Fibroblast of mammary gland (primary cell): Measurements from ENCODE around the gene ZNF678.
"Not testable (repeated sequence)": the region's sequence is repeated elsewhere in the genome, so short reads cannot be mapped to it uniquely, and the experiment has no call there.

Experiments
- DNase-seq: peaks from one replicate; pipeline ENCODE4 v3.0.0-alpha.2; 2010; ENCODE audit warnings: low read depth
- H3K4me3 ChIP-seq: 2 replicates; pipeline ENCODE4 v1.5.1; 2011; ENCODE audit warnings: low read depth, mild to moderate bottlenecking, low read length, moderate library complexity; ENCODE audit not compliant: control insufficient read depth
- TF ChIP-seq, protein P1 (sequence below): conservative IDR thresholded peaks from 2 replicates; pipeline ENCODE4 v1.5.1; 2011; ENCODE audit warnings: low read depth, low read length, inconsistent platforms; ENCODE audit not compliant: control insufficient read depth, insufficient read depth

Gene ZNF678

DNA sequence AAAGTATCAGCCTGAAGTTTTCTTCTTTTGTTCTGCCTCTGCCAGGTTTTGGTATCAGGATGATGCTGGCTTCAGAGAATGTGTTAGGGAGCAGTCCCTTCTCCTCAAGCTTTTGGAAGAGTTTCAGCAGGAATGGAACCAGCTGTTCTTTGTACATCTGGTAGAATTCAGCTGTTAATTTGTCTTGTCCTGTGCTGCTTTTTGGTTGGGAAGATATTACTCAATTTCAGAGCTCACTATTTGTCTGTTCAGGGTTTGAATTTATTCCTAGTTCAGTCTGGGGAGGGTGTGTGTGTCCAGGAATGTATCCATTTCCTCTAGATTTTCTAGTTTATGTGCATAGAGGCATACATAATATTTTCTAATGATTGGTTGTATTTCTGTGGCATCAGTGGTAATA is 12.8 kb downstream of the ZNF678 start:
- TF ChIP-seq, protein P1, sequence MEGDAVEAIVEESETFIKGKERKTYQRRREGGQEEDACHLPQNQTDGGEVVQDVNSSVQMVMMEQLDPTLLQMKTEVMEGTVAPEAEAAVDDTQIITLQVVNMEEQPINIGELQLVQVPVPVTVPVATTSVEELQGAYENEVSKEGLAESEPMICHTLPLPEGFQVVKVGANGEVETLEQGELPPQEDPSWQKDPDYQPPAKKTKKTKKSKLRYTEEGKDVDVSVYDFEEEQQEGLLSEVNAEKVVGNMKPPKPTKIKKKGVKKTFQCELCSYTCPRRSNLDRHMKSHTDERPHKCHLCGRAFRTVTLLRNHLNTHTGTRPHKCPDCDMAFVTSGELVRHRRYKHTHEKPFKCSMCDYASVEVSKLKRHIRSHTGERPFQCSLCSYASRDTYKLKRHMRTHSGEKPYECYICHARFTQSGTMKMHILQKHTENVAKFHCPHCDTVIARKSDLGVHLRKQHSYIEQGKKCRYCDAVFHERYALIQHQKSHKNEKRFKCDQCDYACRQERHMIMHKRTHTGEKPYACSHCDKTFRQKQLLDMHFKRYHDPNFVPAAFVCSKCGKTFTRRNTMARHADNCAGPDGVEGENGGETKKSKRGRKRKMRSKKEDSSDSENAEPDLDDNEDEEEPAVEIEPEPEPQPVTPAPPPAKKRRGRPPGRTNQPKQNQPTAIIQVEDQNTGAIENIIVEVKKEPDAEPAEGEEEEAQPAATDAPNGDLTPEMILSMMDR, result no peak
- no peak overlapping the region for H3K4me3 ChIP-seq
- DNase-seq, result peak; percentile 8

DNA sequence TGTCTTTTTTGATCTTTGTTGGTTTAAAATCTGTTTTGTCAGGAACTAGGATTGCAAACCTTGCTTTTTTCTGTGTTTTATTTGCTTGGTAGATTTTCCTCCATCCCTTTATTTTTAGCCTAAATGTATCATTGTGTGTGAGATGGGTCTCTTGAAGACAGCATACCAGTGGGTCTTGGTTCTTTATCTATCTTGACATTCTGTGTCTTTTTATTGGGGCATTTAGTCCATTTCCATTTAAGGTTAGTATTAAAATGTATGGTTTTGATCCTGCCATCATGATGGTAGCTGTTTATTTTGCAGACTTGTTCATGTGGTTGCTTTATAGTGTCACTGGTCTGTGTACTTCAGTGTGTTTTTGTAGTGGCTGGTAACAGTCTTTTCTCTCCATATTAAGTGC is 14.1 kb downstream of the ZNF678 start:
- no peak overlapping the region for H3K4me3 ChIP-seq
- no peak for DNase-seq

DNA sequence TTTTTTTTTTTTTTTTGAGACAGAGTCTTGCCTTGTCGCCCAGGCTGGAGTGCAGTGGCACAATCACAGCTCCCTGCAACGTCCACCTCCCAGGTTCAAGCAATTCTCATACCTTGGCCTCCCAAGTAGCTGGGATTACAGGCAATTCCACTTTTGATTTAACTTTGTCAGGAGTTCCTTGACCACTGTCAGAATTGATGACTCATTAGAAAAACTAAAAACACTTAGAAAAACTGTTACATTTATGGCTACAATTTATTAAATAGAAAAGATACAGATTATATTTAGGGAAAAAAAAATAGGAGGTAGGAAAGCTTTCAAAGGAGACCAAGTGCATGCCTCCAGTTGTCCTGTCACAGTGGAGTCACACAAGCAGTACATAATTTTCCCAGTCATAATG is 20.0 kb downstream of the ZNF678 start:
- DNase-seq, result no peak
- H3K4me3 ChIP-seq, result no peak overlapping the region
- TF ChIP-seq, protein P1, result no peak

More for the DNA sequence above, 14.1 kb downstream of the ZNF678 start:
- TF ChIP-seq, protein P1, result no peak

DNA sequence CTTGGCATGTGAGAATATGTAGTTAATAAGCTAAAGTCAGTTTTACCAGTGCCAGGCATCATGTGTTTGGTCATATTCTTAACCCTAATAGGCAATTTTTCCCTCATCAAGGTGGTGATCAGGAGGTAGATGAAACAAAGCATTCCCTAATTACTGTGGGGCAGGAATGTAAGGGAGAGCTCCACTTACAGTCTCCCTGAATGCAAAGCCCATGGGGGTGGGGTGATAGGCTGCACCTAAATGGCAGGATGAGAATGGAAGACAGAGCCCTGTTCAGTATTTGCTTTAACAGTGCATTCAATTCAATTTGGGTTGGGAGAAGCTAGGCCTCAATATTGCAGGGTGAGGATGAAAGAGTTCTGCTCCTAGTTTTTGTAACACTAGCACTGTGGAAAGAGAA is 23.4 kb downstream of the ZNF678 start:
- H3K4me3 ChIP-seq, result no peak overlapping the region
- TF ChIP-seq, protein P1, result no peak
- DNase-seq, result no peak

DNA sequence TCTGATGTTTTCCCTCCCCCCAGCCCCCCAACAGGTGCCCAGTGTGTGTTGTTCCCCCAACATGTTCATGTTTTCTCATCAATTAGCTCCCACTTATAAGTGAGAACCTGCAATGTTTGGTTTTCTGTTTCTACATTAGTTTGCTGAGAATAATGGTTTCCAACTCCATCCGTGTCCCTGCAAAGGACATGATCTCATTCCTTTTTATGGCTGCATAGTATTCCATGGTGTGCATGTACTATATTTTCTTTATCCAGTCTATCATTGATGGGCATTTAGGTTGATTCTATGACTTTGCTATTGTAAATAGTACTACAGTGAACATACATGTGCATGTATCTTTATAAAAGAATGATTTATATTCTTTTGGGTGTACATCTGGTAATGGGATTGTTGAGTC is 24.6 kb downstream of the ZNF678 start:
- DNase-seq, result no peak
- TF ChIP-seq, protein P1, result no peak
- H3K4me3 ChIP-seq, result no peak overlapping the region

DNA sequence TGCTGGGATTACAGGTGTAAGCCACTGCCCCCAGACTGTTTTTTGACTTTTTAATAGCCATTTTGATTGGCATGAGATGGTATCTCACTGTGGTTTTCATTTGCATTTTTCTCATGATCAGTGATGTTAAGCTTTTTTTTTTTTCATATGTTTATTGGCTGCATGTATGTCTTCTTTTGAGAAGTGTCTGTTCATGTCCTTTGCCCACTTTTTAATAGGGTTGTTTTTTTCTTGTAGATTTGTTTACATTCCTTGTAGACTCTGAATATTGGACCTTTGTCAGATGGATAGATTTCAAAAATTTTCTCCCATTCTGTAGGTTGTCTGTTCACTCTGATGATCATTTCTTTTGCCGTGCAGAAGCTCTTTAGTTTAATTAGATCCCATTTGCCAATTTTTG is 25.4 kb downstream of the ZNF678 start:
- H3K4me3 ChIP-seq, DNase-seq: not testable (repeated sequence)

DNA sequence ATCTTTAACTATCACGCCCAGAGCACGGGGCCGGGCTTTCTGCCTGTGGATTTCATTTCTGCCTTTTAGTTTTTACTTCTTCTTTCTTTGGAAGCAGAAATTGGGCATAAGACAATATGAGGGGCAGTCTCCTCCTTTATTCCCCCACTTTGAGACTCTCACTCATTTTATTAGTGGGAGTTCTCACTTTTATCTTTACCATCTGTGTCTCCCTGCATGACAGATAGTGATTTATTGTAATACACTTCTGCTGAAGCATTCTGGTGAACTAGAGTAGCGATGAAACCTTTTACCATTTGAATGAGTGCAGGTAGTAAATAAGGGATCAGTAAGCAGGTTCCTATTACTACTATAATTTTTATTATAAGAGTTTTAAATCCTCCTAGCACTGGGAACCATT is 26.4 kb downstream of the ZNF678 start:
- DNase-seq, result not testable (repeated sequence)

DNA sequence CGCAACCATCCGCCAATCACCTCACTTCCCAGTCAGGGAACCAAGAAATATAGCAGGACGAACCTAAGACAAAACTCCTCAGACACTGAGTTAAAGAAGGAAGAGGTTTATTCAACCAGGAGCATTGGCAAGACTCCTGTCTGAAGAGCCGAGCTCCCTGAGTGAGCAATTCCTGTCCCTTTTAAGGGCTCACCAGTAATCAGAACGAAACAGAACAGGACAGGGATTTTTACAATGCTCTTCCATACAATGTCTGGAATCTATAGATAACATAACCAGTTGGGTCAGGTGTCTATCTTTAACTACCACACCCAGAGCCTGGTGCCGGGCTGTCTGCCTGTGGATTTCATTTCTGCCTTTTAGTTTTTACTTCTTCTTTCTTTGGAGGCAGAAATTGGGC is 32.9 kb downstream of the ZNF678 start:
- H3K4me3 ChIP-seq, result not testable (repeated sequence)

More for the DNA sequence above, 26.4 kb downstream of the ZNF678 start:
- H3K4me3 ChIP-seq, result not testable (repeated sequence)

More for the DNA sequence above, 32.9 kb downstream of the ZNF678 start:
- DNase-seq, result not testable (repeated sequence)
